Endodermal cell (in vitro differentiated cells): ENCODE measurements around the gene CARM1. TPM values are rescaled to one million over a fixed set of nuclear protein-coding genes. Genes with fewer than 3 reads are reported as not detected.

Source experiments
- DNase-seq: peaks from one replicate; pipeline ENCODE4 v3.0.0-alpha.2; 2017
- H3K27ac ChIP-seq: 2 replicates; pipeline ENCODE4 v1.5.1; 2013; ENCODE audit warnings: mild to moderate bottlenecking, low read depth, low read length, moderate library complexity
- H3K27me3 ChIP-seq: 2 replicates; pipeline ENCODE4 v1.6.1; 2013; ENCODE audit warnings: mild to moderate bottlenecking, low read length, moderate library complexity; ENCODE audit not compliant: insufficient read depth, control insufficient read depth, poor library complexity, severe bottlenecking
- H3K36me3 ChIP-seq: 2 replicates; pipeline ENCODE4 v1.7.0; 2013; ENCODE audit warnings: mild to moderate bottlenecking, low read length, moderate library complexity; ENCODE audit not compliant: control insufficient read depth, insufficient read depth
- H3K4me1 ChIP-seq: one replicate; pipeline ENCODE4 v1.7.0; 2013; ENCODE audit warnings: low read length; ENCODE audit not compliant: control insufficient read depth, insufficient read depth
- H3K4me3 ChIP-seq: 2 replicates; pipeline ENCODE4 v1.5.1; 2013; ENCODE audit warnings: mild to moderate bottlenecking, low read length, moderate library complexity
- H3K9ac ChIP-seq: 2 replicates; pipeline ENCODE4 v1.6.1; 2013; ENCODE audit warnings: mild to moderate bottlenecking, low read length, moderate library complexity; ENCODE audit not compliant: poor library complexity, severe bottlenecking; ENCODE audit errors: extremely low read depth
- H3K9me3 ChIP-seq: 2 replicates; pipeline ENCODE4 v1.6.1; 2013; ENCODE audit warnings: mild to moderate bottlenecking, low read length, moderate library complexity; ENCODE audit not compliant: control insufficient read depth
- H3K27ac Mint-ChIP-seq: 2 replicates; pipeline ENCODE4 v1.8.0; 2020; ENCODE audit warnings: mixed read lengths
- H3K27me3 Mint-ChIP-seq: 2 replicates; pipeline ENCODE4 v1.8.0; 2021; ENCODE audit warnings: mild to moderate bottlenecking, mixed read lengths; ENCODE audit not compliant: insufficient read depth
- H3K36me3 Mint-ChIP-seq: 2 replicates; pipeline ENCODE4 v1.8.0; 2020; ENCODE audit warnings: low read depth, mixed read lengths
- H3K4me1 Mint-ChIP-seq: 2 replicates; pipeline ENCODE4 v1.8.0; 2020; ENCODE audit warnings: mixed read lengths
- H3K4me3 Mint-ChIP-seq: 2 replicates; pipeline ENCODE4 v1.8.0; 2020; ENCODE audit warnings: mild to moderate bottlenecking, moderate library complexity, mixed read lengths
- H3K9me3 Mint-ChIP-seq: 2 replicates; pipeline ENCODE4 v1.8.0; 2020; ENCODE audit warnings: mild to moderate bottlenecking, mixed read lengths
- WGBS, 2 experiments: methylation state at CpG; one replicate each; pipeline versions ENCODE4 v1.1.5 to v1.1.7; 2013; ENCODE audit warnings: missing lambda C conversion rate in 2 of 2, mixed read lengths in 1 of 2; ENCODE audit not compliant: insufficient coverage in 1 of 2, insufficient read length in 1 of 2; 5-methylcytosine and 5-hydroxymethylcytosine counted together
- total RNA-seq, 2 donors: library from RNA; stranded (reverse); fragmentation: NEBNext Ultra II Directional in 1 of 2; extraction: Animal tissue kit (Norgen Biotek cat#: 25700) in 1 of 2; gene quantifications; 2 replicates in 1 of 2; 3 replicates in 1 of 2; pipeline ENCODE4 v1.2.1, GENCODE V29; 2021
- TF ChIP-seq, protein P1 (sequence below): fragments of 200-600 bp; sonication (generic); conservative IDR thresholded peaks from 2 replicates; pipeline ENCODE4 v1.5.0; 2021; ENCODE audit warnings: antibody characterized with exemption, mild to moderate bottlenecking

Gene CARM1
- total RNA-seq, 2 donors from 2014 or later: 80.6 to 86.6 TPM

DNA sequence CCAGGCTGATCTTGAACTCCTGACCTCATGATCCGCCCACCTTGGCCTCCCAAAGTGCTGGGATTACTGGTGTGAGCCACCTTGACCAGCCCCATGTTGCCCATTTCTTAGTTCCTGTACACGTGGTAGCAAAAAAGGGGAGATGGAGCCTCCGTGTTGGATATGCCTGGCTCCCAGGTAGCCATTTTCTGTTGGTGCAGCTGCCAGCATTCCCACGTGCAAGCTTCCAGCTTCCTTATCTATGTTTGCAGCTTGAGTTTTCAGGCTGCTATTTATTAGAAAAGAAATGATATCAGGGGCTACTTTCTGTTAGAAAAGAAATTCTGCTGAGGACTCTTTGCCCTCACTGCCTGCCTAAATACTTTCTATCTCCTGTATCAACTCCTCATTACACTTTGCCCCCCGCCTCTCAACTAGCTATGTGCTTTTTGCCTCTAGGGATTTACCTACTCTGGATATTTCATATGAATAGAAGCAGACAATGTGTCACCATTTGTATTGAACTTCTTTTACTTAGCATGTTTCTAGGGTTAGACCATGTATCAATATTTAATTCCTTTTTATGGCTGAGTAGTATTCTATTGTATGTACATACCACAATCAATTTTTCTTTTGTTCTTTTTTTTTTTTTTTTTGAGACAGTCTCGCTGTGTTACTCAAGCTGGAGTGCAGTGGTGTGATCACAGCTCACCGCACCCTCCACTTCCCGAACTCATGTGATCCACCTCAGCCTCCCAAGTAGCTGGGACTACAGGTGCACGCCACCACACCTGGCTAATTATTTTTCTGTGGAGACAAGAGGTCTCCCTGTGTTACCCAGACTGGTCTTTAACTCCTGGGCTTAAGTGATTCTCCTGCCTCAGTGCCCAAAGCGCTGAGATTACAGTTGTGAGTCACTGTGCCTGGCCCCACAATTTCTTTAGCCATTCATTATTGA, 32.0 kb upstream of the CARM1 start:
- H3K4me3 ChIP-seq: no peak overlapping the region
- Mint-ChIP-seq H3K36me3 (peaks cover 3% of the 10 kb centered on the region), H3K27me3 (peaks cover 29% of the 10 kb centered on the region), H3K9me3 (peaks cover 20% of the 10 kb centered on the region), H3K4me1 (no peaks in the 10 kb centered on the region), H3K27ac (no peak overlapping the region), H3K4me3 (no peak overlapping the region)
- peaks cover 10% of the 10 kb centered on the region for H3K36me3 ChIP-seq
- no peaks in the 10 kb centered on the region for H3K27me3 ChIP-seq
- no peak for DNase-seq
- H3K9me3 ChIP-seq: peaks cover 6% of the 10 kb centered on the region
- no peak overlapping the region for H3K9ac ChIP-seq
- no peak overlapping the region for H3K27ac ChIP-seq
- no peaks in the 10 kb centered on the region for H3K4me1 ChIP-seq
- WGBS, 2 experiments: 88 to 89% methylated on average over 5 to 10 of the region's 10 CpGs
- TF ChIP-seq, protein P1, sequence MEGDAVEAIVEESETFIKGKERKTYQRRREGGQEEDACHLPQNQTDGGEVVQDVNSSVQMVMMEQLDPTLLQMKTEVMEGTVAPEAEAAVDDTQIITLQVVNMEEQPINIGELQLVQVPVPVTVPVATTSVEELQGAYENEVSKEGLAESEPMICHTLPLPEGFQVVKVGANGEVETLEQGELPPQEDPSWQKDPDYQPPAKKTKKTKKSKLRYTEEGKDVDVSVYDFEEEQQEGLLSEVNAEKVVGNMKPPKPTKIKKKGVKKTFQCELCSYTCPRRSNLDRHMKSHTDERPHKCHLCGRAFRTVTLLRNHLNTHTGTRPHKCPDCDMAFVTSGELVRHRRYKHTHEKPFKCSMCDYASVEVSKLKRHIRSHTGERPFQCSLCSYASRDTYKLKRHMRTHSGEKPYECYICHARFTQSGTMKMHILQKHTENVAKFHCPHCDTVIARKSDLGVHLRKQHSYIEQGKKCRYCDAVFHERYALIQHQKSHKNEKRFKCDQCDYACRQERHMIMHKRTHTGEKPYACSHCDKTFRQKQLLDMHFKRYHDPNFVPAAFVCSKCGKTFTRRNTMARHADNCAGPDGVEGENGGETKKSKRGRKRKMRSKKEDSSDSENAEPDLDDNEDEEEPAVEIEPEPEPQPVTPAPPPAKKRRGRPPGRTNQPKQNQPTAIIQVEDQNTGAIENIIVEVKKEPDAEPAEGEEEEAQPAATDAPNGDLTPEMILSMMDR: no peak

DNA sequence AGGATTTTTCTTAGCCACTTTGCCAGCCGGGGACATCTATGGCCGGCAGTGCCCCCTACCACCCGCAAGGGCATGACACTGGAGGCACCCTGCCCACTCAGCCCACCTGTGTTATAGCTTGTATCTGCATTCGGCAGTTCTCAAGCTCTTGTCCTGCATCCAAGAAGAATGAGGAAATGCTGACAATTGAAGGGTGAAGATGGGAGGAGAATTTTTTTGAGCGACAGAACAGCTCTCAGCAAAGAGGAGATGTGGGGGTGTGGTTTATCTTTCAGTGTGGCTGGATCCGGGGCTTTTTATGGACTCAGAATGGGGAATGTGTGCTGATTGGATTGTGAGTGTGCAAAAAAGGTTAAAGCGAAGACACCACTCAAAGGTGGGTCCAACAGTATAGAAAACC, 28.6 kb upstream of the CARM1 start:
- Histone ChIP-seq H3K9me3 (peaks cover 9% of the 10 kb centered on the region), H3K4me3 (no peak overlapping the region), H3K27me3 (no peaks in the 10 kb centered on the region), H3K4me1 (no peaks in the 10 kb centered on the region), H3K9ac (no peak overlapping the region), H3K27ac (no peak overlapping the region), H3K36me3 (no peaks in the 10 kb centered on the region)
- Mint-ChIP-seq H3K27me3 (peaks cover 28% of the 10 kb centered on the region), H3K4me1 (no peaks in the 10 kb centered on the region), H3K9me3 (peaks cover 19% of the 10 kb centered on the region), H3K4me3 (no peak overlapping the region), H3K27ac (no peak overlapping the region), H3K36me3 (no peaks in the 10 kb centered on the region)
- TF ChIP-seq, protein P1: no peak
- DNase-seq: no peak
- 87 to 90% methylated on average over 6 to 7 of the region's 7 CpGs for WGBS, 2 experiments

DNA sequence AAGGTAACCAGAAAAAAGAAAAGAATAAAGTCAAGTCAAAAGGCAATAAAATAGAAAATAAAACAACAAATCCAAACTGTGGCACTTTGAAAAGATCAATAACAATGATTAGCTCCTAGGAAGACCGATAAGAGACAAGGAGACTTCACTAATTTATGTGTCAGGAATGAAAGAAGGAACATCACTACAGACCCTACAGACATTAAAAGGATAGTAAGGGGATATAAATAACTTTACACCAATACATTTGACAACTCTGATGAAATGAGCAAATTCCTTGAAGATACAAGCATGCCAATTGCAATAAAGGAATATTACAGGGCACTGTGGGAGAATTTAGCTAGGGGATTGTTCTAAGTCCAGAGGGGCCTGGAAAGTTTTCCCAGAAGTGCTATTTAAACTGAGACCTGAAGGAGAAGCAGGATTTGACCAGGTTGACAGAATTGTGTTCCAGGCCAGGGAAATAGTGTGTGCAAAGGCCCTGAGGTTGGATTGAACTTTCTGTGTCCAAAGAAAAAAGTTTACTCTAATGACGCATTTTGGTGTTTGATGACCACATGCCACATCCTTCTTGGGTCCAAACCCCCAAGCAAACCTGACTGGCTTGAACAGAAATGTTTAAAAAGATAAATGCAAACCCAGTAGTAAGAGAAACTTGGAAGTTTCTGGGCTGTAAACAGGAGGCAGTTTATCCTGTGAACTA, 24.7 kb upstream of the CARM1 start:
- Histone ChIP-seq H3K36me3 (no peaks in the 10 kb centered on the region), H3K9ac (no peak overlapping the region), H3K9me3 (peaks cover 9% of the 10 kb centered on the region), H3K27ac (no peak overlapping the region), H3K4me3 (no peak overlapping the region), H3K27me3 (no peaks in the 10 kb centered on the region), H3K4me1 (no peaks in the 10 kb centered on the region)
- Mint-ChIP-seq H3K4me3 (no peak overlapping the region), H3K27ac (no peak overlapping the region), H3K27me3 (peaks cover 25% of the 10 kb centered on the region), H3K36me3 (no peaks in the 10 kb centered on the region), H3K4me1 (no peaks in the 10 kb centered on the region), H3K9me3 (peaks cover 12% of the 10 kb centered on the region)
- WGBS, 2 experiments: 90 to 100% methylated on average over 1 of the region's 2 CpGs
- no peak for DNase-seq
- TF ChIP-seq, protein P1: no peak
